Spleen (tissue), 11 donors: ENCODE results near the gene MOCS1. TPM values are rescaled to one million over a fixed set of nuclear protein-coding genes. Genes with fewer than 3 reads are reported as not detected.

ENCODE experiments used
- DNase-seq: peaks from one replicate; pipeline ENCODE4 v3.0.0-alpha.2; 2020
- H3K27ac ChIP-seq, 8 donors: fragments of 200-600 bp; sonication (generic) in 7 of 8; 1 replicate in 4 of 8; 2 replicates in 4 of 8; pipeline versions ENCODE4 v1.5.0 to v1.8.0; 2016 to 2021; ENCODE audit warnings: inconsistent platforms in 4 of 8, mild to moderate bottlenecking in 4 of 8, moderate library complexity in 1 of 8
- H3K27me3 ChIP-seq, 7 donors: fragments of 200-600 bp; sonication (generic) in 6 of 7; replicated peaks in 1 of 7; 1 replicate in 4 of 7; 2 replicates in 3 of 7; pipeline versions ENCODE4 v1.5.0 to v1.8.0; 2016 to 2021; ENCODE audit warnings: inconsistent platforms in 3 of 7, mild to moderate bottlenecking in 1 of 7
- H3K36me3 ChIP-seq, 6 donors: fragments of 200-600 bp; sonication (generic) in 5 of 6; 1 replicate in 4 of 6; 2 replicates in 2 of 6; pipeline versions ENCODE4 v1.5.0 to v1.8.0; 2016 to 2021; ENCODE audit warnings: inconsistent platforms in 2 of 6
- H3K4me1 ChIP-seq, 6 donors: fragments of 200-600 bp; sonication (generic) in 5 of 6; 1 replicate in 3 of 6; 2 replicates in 3 of 6; pipeline versions ENCODE4 v1.5.0 to v1.8.0; 2016 to 2021; ENCODE audit warnings: inconsistent platforms in 3 of 6
- H3K4me3 ChIP-seq, 8 donors: fragments of 200-600 bp; sonication (generic) in 7 of 8; 1 replicate in 4 of 8; 2 replicates in 4 of 8; pipeline versions ENCODE4 v1.5.0 to v1.8.0; 2016 to 2021; ENCODE audit warnings: inconsistent platforms in 4 of 8, mild to moderate bottlenecking in 4 of 8, moderate library complexity in 2 of 8
- H3K9me3 ChIP-seq, 8 donors: fragments of 200-600 bp; sonication (generic) in 7 of 8; 1 replicate in 4 of 8; 2 replicates in 4 of 8; pipeline versions ENCODE4 v1.5.0 to v1.8.0; 2016 to 2021; ENCODE audit warnings: inconsistent platforms in 4 of 8
- CTCF ChIP-seq, 11 experiments: fragments of 200-600 bp in 7 of 11; fragments of 450-650 bp in 4 of 11; sonication (generic) in 4 of 11; IDR thresholded peaks in 8 of 11; conservative IDR thresholded peaks in 3 of 11; 1 replicate in 7 of 11; 2 replicates in 4 of 11; pipeline versions ENCODE4 v1.4.0 to v1.8.0; 2016 to 2021; ENCODE audit warnings: antibody characterized with exemption in 11 of 11, inconsistent platforms in 4 of 11, mild to moderate bottlenecking in 1 of 11
- POLR2A ChIP-seq, 3 donors: fragments of 450-650 bp; IDR thresholded peaks; one replicate each; pipeline ENCODE4 v1.5.1; 2017; ENCODE audit warnings: antibody characterized with exemption in 3 of 3, mild to moderate bottlenecking in 1 of 3
- POLR2AphosphoS5 ChIP-seq, 3 donors: sonication (generic); formaldehyde crosslinking; IDR thresholded peaks; one replicate each; pipeline ENCODE4 v1.5.1; 2017; ENCODE audit warnings: antibody characterized with exemption in 3 of 3
- WGBS, 5 donors: extraction: QIAGEN DNeasy Blood & Tissue Kit in 3 of 5; methylation state at CpG; one replicate each; pipeline versions ENCODE4 v1.1.5 to v1.1.7; 2013 to 2018; 5-methylcytosine and 5-hydroxymethylcytosine counted together
- intact Hi-C: fragments of 100-400 bp; cut with DNase I; formaldehyde crosslinking; loops from one replicate; pipeline ENCODE4 v1.15.0; 2023; ENCODE audit warnings: low total_unique reads
- polyA plus RNA-seq, 3 donors: library from polyadenylated mRNA; stranded (reverse); fragments of 200-250 nt; gene quantifications; one replicate each; pipeline ENCODE4 v1.2.1, GENCODE V29; 2013
- total RNA-seq, 7 donors: library from RNA; depleted of rRNA in 3 of 7; stranded (reverse); fragments of >200 nt in 3 of 7; fragmentation: NEBNext Ultra II Directional in 4 of 7; extraction: Animal tissue kit (Norgen Biotek cat#: 25700) in 4 of 7; gene quantifications; one replicate each; pipeline versions ENCODE4 v1.1.0 to v1.2.1, GENCODE V29; 2016 to 2021
- donor health status: healthy with polysubstance abuse.
- donor health status: DM: no; HTN: no; CAD: no; lungs with moderate emphysema.
- donor health status: DM: no; HTN: no; CAD: no.
- donor health status: Bipolar disorder and iron deficiency.
- donor health status: healthy.
- donor health status: DM: no; HTN: no; CAD: no.
- donor health status: DM: yes; HTN: yes; CAD: no.

MOCS1 gene
- total and polyA plus RNA-seq, 10 donors, result 1.2 to 10.2 (median 5.6) TPM

DNA sequence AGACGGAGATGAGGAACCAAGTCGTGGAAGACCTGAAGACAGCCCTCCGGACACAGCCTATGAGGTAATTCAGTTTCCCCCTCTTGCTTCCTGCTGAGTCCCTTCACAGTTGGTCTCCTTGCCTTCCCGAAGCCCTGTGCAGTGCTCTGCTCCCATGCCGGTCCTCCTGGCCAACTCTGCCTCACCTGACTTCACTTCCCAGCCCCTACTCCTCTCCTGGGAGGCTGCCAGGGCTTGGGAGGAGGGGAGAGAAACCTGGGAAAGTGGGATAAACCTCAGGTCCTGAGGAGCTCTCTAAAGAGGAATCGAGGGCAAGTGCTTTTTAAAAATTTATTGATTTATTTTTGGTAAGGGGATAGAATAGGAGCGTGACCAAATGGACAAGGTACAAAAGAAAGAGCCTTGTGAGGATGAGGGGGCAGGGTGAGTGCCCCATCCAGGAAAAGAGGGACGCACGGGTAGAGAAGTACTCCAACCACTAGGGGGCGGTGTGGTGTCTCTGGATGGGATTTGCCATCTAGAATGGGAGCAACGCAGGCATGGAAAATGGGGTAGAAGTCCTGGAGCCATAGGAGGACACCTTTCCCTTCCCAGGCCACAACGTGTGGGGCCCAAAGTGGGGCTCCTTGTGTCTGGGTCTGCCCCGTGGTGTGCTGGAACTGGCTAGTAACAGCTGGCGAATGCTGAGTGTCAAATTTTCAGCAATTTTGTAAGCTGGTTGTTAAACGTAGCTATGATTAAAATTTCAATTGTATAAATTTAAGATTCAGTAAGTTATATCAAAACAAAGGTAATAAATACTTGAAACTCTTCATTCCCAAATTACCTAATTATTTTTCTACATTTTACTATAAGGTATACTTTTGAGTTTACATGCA is 69.0 kb downstream of the MOCS1 start:
- Histone ChIP-seq H3K27ac (peak overlapping the region in 4 of 8 donors; percentile 42 to 75 (median 52)), H3K36me3 (peaks cover 0 to 100% (median 0%) of the 10 kb centered on the region in 6 donors), H3K4me3 (no peak overlapping the region), H3K27me3 (peaks cover 0 to 14% (median 0%) of the 10 kb centered on the region in 7 donors), H3K9me3 (no peaks in the 10 kb centered on the region), H3K4me1 (peaks cover 0 to 32% (median 0%) of the 10 kb centered on the region in 6 donors)
- intact Hi-C loops, result no loop called here
- DNase-seq, result peak; percentile 79
- WGBS, 5 donors, result 38 to 42% (median 38%) methylated on average over 15 of the region's 15 CpGs
- peak; percentile 38 to 81 (median 65) for TF ChIP-seq CTCF (IDR thresholded peaks at IDR 0.05 in 8 of 11, conservative IDR thresholded peaks at IDR 0.05 in 3 of 11)
- peak in 2 of 3 donors; percentile 6 to 38 for TF ChIP-seq POLR2AphosphoS5 (IDR thresholded peaks at IDR 0.05)
- TF ChIP-seq POLR2A (IDR thresholded peaks at IDR 0.05), result no peak

DNA sequence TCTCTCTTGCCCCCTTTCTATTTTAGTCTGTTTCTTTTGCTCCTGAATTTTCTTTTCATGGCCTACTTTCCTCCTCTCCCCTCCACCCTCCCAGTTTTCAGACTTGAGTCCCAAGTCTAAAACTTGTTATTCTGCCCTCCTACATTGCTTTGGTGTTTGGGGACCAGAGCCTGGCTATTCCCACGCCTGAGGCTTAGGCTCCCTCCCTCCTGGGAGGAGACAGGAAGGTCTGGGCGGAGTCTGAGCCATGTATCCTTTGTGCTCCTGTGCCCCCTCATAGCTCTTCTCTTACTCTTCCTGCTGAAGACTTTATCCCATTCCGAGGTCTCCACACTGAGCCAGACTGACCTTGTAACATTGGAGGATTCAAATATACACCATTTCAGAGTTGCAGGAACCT is 72.6 kb downstream of the MOCS1 start:
- DNase-seq, result no peak
- no peak for TF ChIP-seq POLR2AphosphoS5 (IDR thresholded peaks at IDR 0.05)
- no peak for TF ChIP-seq CTCF (IDR thresholded peaks at IDR 0.05 in 8 of 11, conservative IDR thresholded peaks at IDR 0.05 in 3 of 11)
- TF ChIP-seq POLR2A (IDR thresholded peaks at IDR 0.05), result no peak
- Histone ChIP-seq H3K9me3 (no peaks in the 10 kb centered on the region), H3K27ac (peak overlapping the region in 3 of 8 donors; percentile 11 to 31 (median 24)), H3K4me3 (no peak overlapping the region), H3K36me3 (peaks cover 0 to 97% (median 0%) of the 10 kb centered on the region in 6 donors), H3K4me1 (peaks cover 0 to 35% (median 0%) of the 10 kb centered on the region in 6 donors), H3K27me3 (peaks cover 0 to 30% (median 0%) of the 10 kb centered on the region in 7 donors)
- intact Hi-C loops, result no loop called here
- WGBS, 5 donors, result 50 to 65% (median 61%) methylated on average over 3 of the region's 3 CpGs

DNA sequence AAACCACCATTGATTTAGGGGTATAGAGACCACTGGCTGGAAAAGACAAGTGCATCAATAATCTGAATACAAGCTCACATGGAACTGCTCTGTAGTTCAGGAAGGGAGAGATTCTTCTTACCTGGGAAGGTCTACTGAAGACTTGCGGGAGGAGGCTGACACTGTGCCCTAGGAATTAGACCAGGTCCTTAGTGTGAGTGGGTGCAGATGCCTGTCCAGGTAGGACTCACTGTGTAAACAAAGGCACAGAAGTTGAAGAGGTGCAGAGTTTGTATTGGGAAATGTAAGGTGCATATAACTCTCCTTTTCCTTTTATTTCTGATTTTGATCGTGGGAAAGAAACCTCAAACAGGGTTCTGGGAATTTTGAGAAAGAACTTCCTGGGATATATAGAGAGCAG is 75.2 kb downstream of the MOCS1 start:
- DNase-seq, result no peak
- H3K4me1 ChIP-seq, result peaks cover 0 to 24% (median 0%) of the 10 kb centered on the region in 6 donors
- no peak overlapping the region for H3K27ac ChIP-seq
- intact Hi-C loops, result no loop called here
- peaks cover 0 to 37% (median 0%) of the 10 kb centered on the region in 7 donors for H3K27me3 ChIP-seq
- no peak overlapping the region for H3K4me3 ChIP-seq
- no peak for TF ChIP-seq POLR2A (IDR thresholded peaks at IDR 0.05)
- TF ChIP-seq POLR2AphosphoS5 (IDR thresholded peaks at IDR 0.05), result no peak
- no peak for TF ChIP-seq CTCF (IDR thresholded peaks at IDR 0.05 in 8 of 11, conservative IDR thresholded peaks at IDR 0.05 in 3 of 11)
- no peaks in the 10 kb centered on the region for H3K9me3 ChIP-seq
- 88 to 93% (median 90%) methylated on average over 2 of the region's 2 CpGs for WGBS, 5 donors
- peaks cover 0 to 84% (median 3%) of the 10 kb centered on the region in 6 donors for H3K36me3 ChIP-seq
